Type B pancreatic cell (in vitro differentiated cells): Measurements from ENCODE around the gene PRKG1. TPM values are rescaled to one million over a fixed set of nuclear protein-coding genes. Genes with fewer than 3 reads are reported as not detected.

ENCODE experiments used
- DNase-seq: peaks from one replicate; pipeline ENCODE4 v3.0.0; 2021; ENCODE audit warnings: mixed read lengths; ENCODE audit not compliant: unreplicated experiment; ENCODE audit errors: extremely low spot score
- H3K27ac Mint-ChIP-seq: 2 replicates; pipeline ENCODE4 v1.8.0; 2021; ENCODE audit warnings: mild to moderate bottlenecking, mixed read lengths
- H3K27me3 Mint-ChIP-seq: 2 replicates; pipeline ENCODE4 v1.8.0; 2021; ENCODE audit warnings: mixed read lengths
- H3K36me3 Mint-ChIP-seq: 2 replicates; pipeline ENCODE4 v1.8.0; 2021; ENCODE audit warnings: mixed read lengths
- H3K4me1 Mint-ChIP-seq: one replicate; pipeline ENCODE4 v1.8.0; 2021; ENCODE audit warnings: mixed read lengths; ENCODE audit not compliant: unreplicated experiment
- H3K4me3 Mint-ChIP-seq: 2 replicates; pipeline ENCODE4 v1.8.0; 2021; ENCODE audit warnings: mild to moderate bottlenecking, mixed read lengths
- H3K9me3 Mint-ChIP-seq: 2 replicates; pipeline ENCODE4 v1.8.0; 2021; ENCODE audit warnings: mixed read lengths
- CTCF ChIP-seq: fragments of 200-600 bp; sonication (generic); conservative IDR thresholded peaks from 2 replicates; pipeline ENCODE4 v1.5.0; 2021; ENCODE audit warnings: antibody characterized with exemption, mild to moderate bottlenecking
- total RNA-seq: library from RNA; stranded (reverse); gene quantifications from 2 replicates; pipeline ENCODE4 v1.2.1, GENCODE V29; 2021; ENCODE audit warnings: low replicate concordance

PRKG1 gene
- total RNA-seq, 1 donor from 2014 or later: 12.3 TPM

- TF ChIP-seq CTCF: no peak
- DNase-seq: no peak
- no peak overlapping the region for H3K4me3 Mint-ChIP-seq
- H3K36me3 Mint-ChIP-seq: no peaks in the 10 kb centered on the region
- H3K9me3 Mint-ChIP-seq: no peaks in the 10 kb centered on the region
- no peak overlapping the region for H3K27ac Mint-ChIP-seq
- no peaks in the 10 kb centered on the region for H3K27me3 Mint-ChIP-seq
- no peaks in the 10 kb centered on the region for H3K4me1 Mint-ChIP-seq
Observed at GRCh38 chr10:51371743-51372142, 297.5 kb downstream of the PRKG1 start.

- no peaks in the 10 kb centered on the region for H3K36me3 Mint-ChIP-seq
- no peak overlapping the region for H3K27ac Mint-ChIP-seq
- no peak for DNase-seq
- no peaks in the 10 kb centered on the region for H3K27me3 Mint-ChIP-seq
- peaks cover 8% of the 10 kb centered on the region for H3K4me1 Mint-ChIP-seq
- no peak overlapping the region for H3K4me3 Mint-ChIP-seq
- H3K9me3 Mint-ChIP-seq: no peaks in the 10 kb centered on the region
- no peak for TF ChIP-seq CTCF
Observed at GRCh38 chr10:51375790-51376189, 301.5 kb downstream of the PRKG1 start.

GRCh38 chr10:51377070-51377931, 303.0 kb downstream of the PRKG1 start:
- H3K4me1 Mint-ChIP-seq: peaks cover 8% of the 10 kb centered on the region
- no peak overlapping the region for H3K27ac Mint-ChIP-seq
- no peak for DNase-seq
- H3K4me3 Mint-ChIP-seq: no peak overlapping the region
- H3K36me3 Mint-ChIP-seq: no peaks in the 10 kb centered on the region
- no peak for TF ChIP-seq CTCF
- H3K9me3 Mint-ChIP-seq: no peaks in the 10 kb centered on the region
- H3K27me3 Mint-ChIP-seq: no peaks in the 10 kb centered on the region

GRCh38 chr10:51377932-51378599, 303.8 kb downstream of the PRKG1 start:
- no peaks in the 10 kb centered on the region for H3K36me3 Mint-ChIP-seq
- H3K27me3 Mint-ChIP-seq: no peaks in the 10 kb centered on the region
- H3K27ac Mint-ChIP-seq: no peak overlapping the region
- TF ChIP-seq CTCF: no peak
- peaks cover 8% of the 10 kb centered on the region for H3K4me1 Mint-ChIP-seq
- DNase-seq: no peak
- H3K9me3 Mint-ChIP-seq: no peaks in the 10 kb centered on the region
- H3K4me3 Mint-ChIP-seq: no peak overlapping the region

GRCh38 chr10:51382181-51382580, 307.9 kb downstream of the PRKG1 start:
- peaks cover 3% of the 10 kb centered on the region for H3K27me3 Mint-ChIP-seq
- H3K36me3 Mint-ChIP-seq: no peaks in the 10 kb centered on the region
- H3K27ac Mint-ChIP-seq: no peak overlapping the region
- H3K4me3 Mint-ChIP-seq: no peak overlapping the region
- no peaks in the 10 kb centered on the region for H3K9me3 Mint-ChIP-seq
- TF ChIP-seq CTCF: no peak
- no peak for DNase-seq
- H3K4me1 Mint-ChIP-seq: peaks cover 12% of the 10 kb centered on the region
